Breast epithelium (tissue), 4 donors: Measurements from ENCODE around the gene STAT6. TPM values are rescaled to one million over a fixed set of nuclear protein-coding genes. Genes with fewer than 3 reads are reported as not detected.

Experiments used
- DNase-seq, 2 donors: peaks; one replicate each; pipeline ENCODE4 v3.0.0-alpha.2; 2019; ENCODE audit warnings: low spot score in 2 of 2
- H3K27ac ChIP-seq, 2 donors: fragments of 200-600 bp; sonication (generic) in 1 of 2; one replicate each; pipeline ENCODE4 v1.5.1; 2016 to 2019; ENCODE audit warnings: mild to moderate bottlenecking in 1 of 2
- H3K27me3 ChIP-seq, 2 donors: fragments of 200-600 bp; sonication (generic) in 1 of 2; one replicate each; pipeline versions ENCODE4 v1.5.1 to v1.6.0; 2017 to 2019; ENCODE audit warnings: control low read depth in 1 of 2, mild to moderate bottlenecking in 1 of 2
- H3K36me3 ChIP-seq: fragments of 200-600 bp; one replicate; pipeline ENCODE4 v1.5.1; 2019
- H3K4me1 ChIP-seq, 2 donors: fragments of 200-600 bp; sonication (generic); one replicate each; pipeline ENCODE4 v1.5.1; 2016 to 2019; ENCODE audit warnings: control low read depth in 1 of 2
- H3K4me3 ChIP-seq, 3 donors: fragments of 200-600 bp; sonication (generic); 1 replicate in 2 of 3; 2 replicates in 1 of 3; pipeline ENCODE4 v1.5.1; 2016 to 2019; ENCODE audit warnings: mild to moderate bottlenecking in 3 of 3, moderate library complexity in 2 of 3
- H3K9me3 ChIP-seq, 2 donors: fragments of 200-600 bp; sonication (generic) in 1 of 2; one replicate each; pipeline ENCODE4 v1.5.1; 2016 to 2019; ENCODE audit warnings: control low read depth in 1 of 2
- CTCF ChIP-seq, 3 donors: fragments of 450-650 bp; IDR thresholded peaks; one replicate each; pipeline ENCODE4 v1.5.1; 2016 to 2017; ENCODE audit warnings: antibody characterized with exemption in 3 of 3, mild to moderate bottlenecking in 3 of 3, moderate library complexity in 3 of 3
- POLR2A ChIP-seq: fragments of 450-650 bp; IDR thresholded peaks from one replicate; pipeline ENCODE4 v1.6.1; 2016; ENCODE audit warnings: antibody characterized with exemption, mild to moderate bottlenecking, moderate library complexity
- POLR2AphosphoS5 ChIP-seq, 3 donors: sonication (generic); formaldehyde crosslinking; IDR thresholded peaks; one replicate each; pipeline ENCODE4 v1.6.1; 2017; ENCODE audit warnings: antibody characterized with exemption in 3 of 3
- intact Hi-C: fragments of 100-400 bp; cut with DNase I; formaldehyde crosslinking; loops from one replicate; pipeline ENCODE4 v1.15.1; 2023; ENCODE audit warnings: low total_unique reads
- total RNA-seq, 3 donors: library from RNA; depleted of rRNA; stranded (reverse); fragments of >200 nt; gene quantifications; one replicate each; pipeline ENCODE4 v1.1.0, GENCODE V29; 2016

STAT6 gene
- total RNA-seq, 3 donors from 2014 or later = 139 to 147 (median 146) TPM

GRCh38 chr12:57089271-57090245, 21.6 kb downstream of the STAT6 start:
- intact Hi-C loops = loop anchor here (5.0 kb wide), 1 partner anchor 433 kb away; the partner anchor contains the start of genes DDIT3 and MBD6
- Histone ChIP-seq H3K4me3 (peak overlapping the region; percentile 67 to 93 (median 86)), H3K27ac (peak overlapping the region; percentile 99 to 100), H3K4me1 (peaks cover 13 to 27% of the 10 kb centered on the region in 2 donors), H3K27me3 (no peaks in the 10 kb centered on the region), H3K36me3 (no peaks in the 10 kb centered on the region), H3K9me3 (no peaks in the 10 kb centered on the region)
- DNase-seq = peak in 1 of 2 donors; percentile 53
- TF ChIP-seq POLR2AphosphoS5 (IDR thresholded peaks at IDR 0.05) (no peak), POLR2A (no peak), CTCF (IDR thresholded peaks at IDR 0.05) (no peak)

GRCh38 chr12:57088354-57089270, 22.6 kb downstream of the STAT6 start, which contains the start of gene NAB2:
TSS of gene NAB2 (plus strand) at chr12:57089114. CDS start at chr12:57089272, 158 bp downstream.
- Histone ChIP-seq H3K27ac (peak within 1 kb of the TSS; percentile 99 to 100), H3K4me1 (peaks cover 13 to 24% of the 10 kb centered on the region in 2 donors), H3K36me3 (no peaks in the 10 kb centered on the region), H3K4me3 (peak within 1 kb of the TSS; percentile 67 to 93 (median 86)), H3K9me3 (no peaks in the 10 kb centered on the region), H3K27me3 (no peaks in the 10 kb centered on the region)
- intact Hi-C loops = loop anchor here (5.0 kb wide), 1 partner anchor 434 kb away; the partner anchor contains the start of genes DDIT3 and MBD6
- TF ChIP-seq POLR2A (peak; percentile 46), CTCF (IDR thresholded peaks at IDR 0.05) (no peak), POLR2AphosphoS5 (IDR thresholded peaks at IDR 0.05) (peak; percentile 92 to 97 (median 97))
- peak; percentile 93 to 97 for DNase-seq

- peak overlapping the region; percentile 99 to 100 for H3K27ac ChIP-seq
- peak overlapping the region; percentile 67 to 93 (median 86) for H3K4me3 ChIP-seq
- no peaks in the 10 kb centered on the region for H3K27me3 ChIP-seq
- DNase-seq = peak; percentile 87 to 91
- no peak for TF ChIP-seq CTCF (IDR thresholded peaks at IDR 0.05)
- TF ChIP-seq POLR2AphosphoS5 (IDR thresholded peaks at IDR 0.05) = peak in 1 of 3 donors; percentile 46
- H3K9me3 ChIP-seq = no peaks in the 10 kb centered on the region
- peaks cover 13 to 16% of the 10 kb centered on the region in 2 donors for H3K4me1 ChIP-seq
- intact Hi-C loops = loop anchor here (5.0 kb wide), 1 partner anchor 434 kb away; the partner anchor contains the start of genes DDIT3 and MBD6
- no peaks in the 10 kb centered on the region for H3K36me3 ChIP-seq
Observed at GRCh38 chr12:57087691-57088353, 23.3 kb downstream of the STAT6 start.

GRCh38 chr12:57087010-57087690, 24.0 kb downstream of the STAT6 start:
- Histone ChIP-seq H3K4me1 (peaks cover 13 to 15% of the 10 kb centered on the region in 2 donors), H3K27ac (peak overlapping the region; percentile 99 to 100), H3K9me3 (no peaks in the 10 kb centered on the region), H3K4me3 (peak overlapping the region; percentile 67 to 93 (median 86)), H3K27me3 (no peaks in the 10 kb centered on the region), H3K36me3 (no peaks in the 10 kb centered on the region)
- TF ChIP-seq CTCF (IDR thresholded peaks at IDR 0.05) (no peak), POLR2AphosphoS5 (IDR thresholded peaks at IDR 0.05) (peak; percentile 13 to 63 (median 60)), POLR2A (peak; percentile 85)
- intact Hi-C loops = loop anchor here (5.0 kb wide), 1 partner anchor 435 kb away; the partner anchor contains the start of genes DDIT3 and MBD6
- DNase-seq = peak; percentile 92 to 93
